ENCODE data around the gene MAN1A1.

DNA sequence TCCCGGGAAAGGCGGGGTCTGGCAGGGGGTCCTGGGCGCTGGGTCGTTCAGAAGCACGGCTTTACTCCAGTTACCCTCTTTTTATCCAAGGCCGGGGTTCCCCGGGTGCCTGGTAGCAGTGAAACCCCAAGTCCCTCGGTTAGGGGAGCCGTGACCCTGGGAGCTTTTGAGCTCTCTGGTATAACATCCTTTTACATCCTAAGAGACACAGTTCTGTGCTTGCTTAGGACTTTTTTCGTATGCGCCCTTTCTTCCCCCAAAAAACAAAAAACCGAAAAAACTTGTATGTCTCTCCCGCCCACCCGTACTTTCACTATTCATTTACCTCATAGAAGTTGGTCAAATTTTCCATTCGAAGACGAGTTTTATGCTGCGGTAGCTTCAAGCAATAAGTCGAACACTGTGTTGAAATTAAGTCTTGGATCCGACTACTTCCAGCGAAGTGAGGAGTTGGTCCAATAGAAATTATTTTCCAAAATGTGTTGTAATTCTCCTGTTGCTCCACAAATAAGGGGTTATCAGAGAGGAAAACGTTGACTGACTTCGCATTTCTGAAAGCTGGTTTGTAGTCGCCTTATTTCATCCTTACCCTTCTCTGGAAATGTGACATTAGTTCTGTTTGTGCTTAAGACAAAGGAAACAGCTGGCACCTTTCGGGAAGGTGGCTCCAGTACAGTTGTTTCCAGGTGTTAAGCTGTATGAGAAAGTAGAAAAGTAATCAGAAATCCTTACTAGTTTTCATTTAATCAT lies 816 bp upstream of the MAN1A1 start:
- TF ChIP-seq CTCF (conservative IDR thresholded peaks at IDR 0.05 in 1 of 2, IDR thresholded peaks at IDR 0.05 in 1 of 2; ENCODE audit: extremely low read depth in 1 of 2, insufficient read depth in 1 of 2, low read depth in 1 of 2, low read length in 2 of 2) (no peak), EZH2 (IDR thresholded peaks at IDR 0.05; ENCODE audit: borderline replicate concordance, low read length) (no peak)

All from mammary epithelial cell (primary cell).